Endodermal cell (in vitro differentiated cells): Measurements from ENCODE around the gene FREM2. TPM values are rescaled to one million over a fixed set of nuclear protein-coding genes. Genes with fewer than 3 reads are reported as not detected.
A peak's percentile ranks its signal among the peaks of the same experiment; 100 is the strongest.

ENCODE experiments used
- DNase-seq: peaks from one replicate; pipeline ENCODE4 v3.0.0-alpha.2; 2017
- H3K27ac ChIP-seq: 2 replicates; pipeline ENCODE4 v1.5.1; 2013; ENCODE audit warnings: mild to moderate bottlenecking, low read depth, low read length, moderate library complexity
- H3K27me3 ChIP-seq: 2 replicates; pipeline ENCODE4 v1.6.1; 2013; ENCODE audit warnings: mild to moderate bottlenecking, low read length, moderate library complexity; ENCODE audit not compliant: insufficient read depth, control insufficient read depth, poor library complexity, severe bottlenecking
- H3K36me3 ChIP-seq: 2 replicates; pipeline ENCODE4 v1.7.0; 2013; ENCODE audit warnings: mild to moderate bottlenecking, low read length, moderate library complexity; ENCODE audit not compliant: control insufficient read depth, insufficient read depth
- H3K4me1 ChIP-seq: one replicate; pipeline ENCODE4 v1.7.0; 2013; ENCODE audit warnings: low read length; ENCODE audit not compliant: control insufficient read depth, insufficient read depth
- H3K4me3 ChIP-seq: 2 replicates; pipeline ENCODE4 v1.5.1; 2013; ENCODE audit warnings: mild to moderate bottlenecking, low read length, moderate library complexity
- H3K9ac ChIP-seq: 2 replicates; pipeline ENCODE4 v1.6.1; 2013; ENCODE audit warnings: mild to moderate bottlenecking, low read length, moderate library complexity; ENCODE audit not compliant: poor library complexity, severe bottlenecking; ENCODE audit errors: extremely low read depth
- H3K9me3 ChIP-seq: 2 replicates; pipeline ENCODE4 v1.6.1; 2013; ENCODE audit warnings: mild to moderate bottlenecking, low read length, moderate library complexity; ENCODE audit not compliant: control insufficient read depth
- H3K27ac Mint-ChIP-seq: 2 replicates; pipeline ENCODE4 v1.8.0; 2020; ENCODE audit warnings: mixed read lengths
- H3K27me3 Mint-ChIP-seq: 2 replicates; pipeline ENCODE4 v1.8.0; 2021; ENCODE audit warnings: mild to moderate bottlenecking, mixed read lengths; ENCODE audit not compliant: insufficient read depth
- H3K36me3 Mint-ChIP-seq: 2 replicates; pipeline ENCODE4 v1.8.0; 2020; ENCODE audit warnings: low read depth, mixed read lengths
- H3K4me1 Mint-ChIP-seq: 2 replicates; pipeline ENCODE4 v1.8.0; 2020; ENCODE audit warnings: mixed read lengths
- H3K4me3 Mint-ChIP-seq: 2 replicates; pipeline ENCODE4 v1.8.0; 2020; ENCODE audit warnings: mild to moderate bottlenecking, moderate library complexity, mixed read lengths
- H3K9me3 Mint-ChIP-seq: 2 replicates; pipeline ENCODE4 v1.8.0; 2020; ENCODE audit warnings: mild to moderate bottlenecking, mixed read lengths
- WGBS, 2 experiments: methylation state at CpG; one replicate each; pipeline versions ENCODE4 v1.1.5 to v1.1.7; 2013; ENCODE audit warnings: missing lambda C conversion rate in 2 of 2, mixed read lengths in 1 of 2; ENCODE audit not compliant: insufficient coverage in 1 of 2, insufficient read length in 1 of 2; 5-methylcytosine and 5-hydroxymethylcytosine counted together
- total RNA-seq, 2 donors: library from RNA; stranded (reverse); fragmentation: NEBNext Ultra II Directional in 1 of 2; extraction: Animal tissue kit (Norgen Biotek cat#: 25700) in 1 of 2; gene quantifications; 2 replicates in 1 of 2; 3 replicates in 1 of 2; pipeline ENCODE4 v1.2.1, GENCODE V29; 2021
- TF ChIP-seq, protein P1 (sequence below): fragments of 200-600 bp; sonication (generic); conservative IDR thresholded peaks from 2 replicates; pipeline ENCODE4 v1.5.0; 2021; ENCODE audit warnings: antibody characterized with exemption, mild to moderate bottlenecking

FREM2 gene
- total RNA-seq, 2 donors from 2014 or later, result 20.4 to 28.4 TPM

- Mint-ChIP-seq H3K9me3 (no peaks in the 10 kb centered on the region), H3K4me3 (no peak overlapping the region), H3K4me1 (peaks cover 30% of the 10 kb centered on the region), H3K36me3 (no peaks in the 10 kb centered on the region), H3K27me3 (peaks cover 14% of the 10 kb centered on the region), H3K27ac (no peak overlapping the region)
- no peaks in the 10 kb centered on the region for H3K36me3 ChIP-seq
- H3K9me3 ChIP-seq, result no peaks in the 10 kb centered on the region
- H3K27ac ChIP-seq, result no peak overlapping the region
- peak; percentile 46 for DNase-seq
- H3K4me3 ChIP-seq, result no peak overlapping the region
- 67 to 84% methylated on average over 2 to 4 of the region's 5 CpGs for WGBS, 2 experiments
- no peak overlapping the region for H3K9ac ChIP-seq
- peaks cover 3% of the 10 kb centered on the region for H3K27me3 ChIP-seq
- TF ChIP-seq, protein P1, sequence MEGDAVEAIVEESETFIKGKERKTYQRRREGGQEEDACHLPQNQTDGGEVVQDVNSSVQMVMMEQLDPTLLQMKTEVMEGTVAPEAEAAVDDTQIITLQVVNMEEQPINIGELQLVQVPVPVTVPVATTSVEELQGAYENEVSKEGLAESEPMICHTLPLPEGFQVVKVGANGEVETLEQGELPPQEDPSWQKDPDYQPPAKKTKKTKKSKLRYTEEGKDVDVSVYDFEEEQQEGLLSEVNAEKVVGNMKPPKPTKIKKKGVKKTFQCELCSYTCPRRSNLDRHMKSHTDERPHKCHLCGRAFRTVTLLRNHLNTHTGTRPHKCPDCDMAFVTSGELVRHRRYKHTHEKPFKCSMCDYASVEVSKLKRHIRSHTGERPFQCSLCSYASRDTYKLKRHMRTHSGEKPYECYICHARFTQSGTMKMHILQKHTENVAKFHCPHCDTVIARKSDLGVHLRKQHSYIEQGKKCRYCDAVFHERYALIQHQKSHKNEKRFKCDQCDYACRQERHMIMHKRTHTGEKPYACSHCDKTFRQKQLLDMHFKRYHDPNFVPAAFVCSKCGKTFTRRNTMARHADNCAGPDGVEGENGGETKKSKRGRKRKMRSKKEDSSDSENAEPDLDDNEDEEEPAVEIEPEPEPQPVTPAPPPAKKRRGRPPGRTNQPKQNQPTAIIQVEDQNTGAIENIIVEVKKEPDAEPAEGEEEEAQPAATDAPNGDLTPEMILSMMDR, result no peak
- peaks cover 4% of the 10 kb centered on the region for H3K4me1 ChIP-seq
Measured at GRCh38 chr13:38752686-38753085, 65.8 kb downstream of the FREM2 start.

DNA sequence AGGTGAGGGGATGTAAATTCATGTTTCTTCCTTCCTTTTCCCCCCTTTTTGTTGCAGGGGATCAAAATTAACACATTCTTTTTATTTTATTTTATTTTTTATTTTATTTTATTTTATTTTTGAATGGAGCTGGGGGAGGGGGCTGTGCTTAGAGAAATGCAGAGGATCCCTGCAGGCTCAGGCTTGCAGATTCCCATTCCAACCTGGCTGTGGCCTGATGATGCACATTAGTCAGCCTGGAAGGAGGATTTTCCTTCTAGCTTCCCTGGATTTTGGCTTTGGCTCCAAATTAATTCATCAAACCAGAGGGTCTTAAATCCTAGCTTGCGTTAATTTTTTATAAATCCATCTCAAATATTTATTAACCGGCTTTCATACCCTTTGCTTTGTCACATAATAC is 67.0 kb downstream of the FREM2 start:
- WGBS, 2 experiments, result 88 to 94% methylated on average over 2 of the region's 2 CpGs
- H3K27me3 Mint-ChIP-seq, result peaks cover 14% of the 10 kb centered on the region
- peaks cover 31% of the 10 kb centered on the region for H3K4me1 Mint-ChIP-seq

GRCh38 chr13:38755793-38756192 is 68.9 kb downstream of the FREM2 start:
- H3K27me3 Mint-ChIP-seq, result peaks cover 18% of the 10 kb centered on the region

More for the DNA sequence above, 67.0 kb downstream of the FREM2 start:
- Histone ChIP-seq H3K27ac (no peak overlapping the region), H3K27me3 (peaks cover 3% of the 10 kb centered on the region), H3K36me3 (no peaks in the 10 kb centered on the region), H3K4me3 (no peak overlapping the region), H3K9me3 (no peaks in the 10 kb centered on the region), H3K9ac (no peak overlapping the region), H3K4me1 (peaks cover 6% of the 10 kb centered on the region)
- no peak overlapping the region for H3K4me3 Mint-ChIP-seq
- TF ChIP-seq, protein P1, result no peak
- DNase-seq, result no peak
- no peak overlapping the region for H3K27ac Mint-ChIP-seq
- no peaks in the 10 kb centered on the region for H3K36me3 Mint-ChIP-seq
- no peaks in the 10 kb centered on the region for H3K9me3 Mint-ChIP-seq

More at GRCh38 chr13:38755793-38756192, 68.9 kb downstream of the FREM2 start:
- TF ChIP-seq, protein P1, result no peak
- H3K36me3 Mint-ChIP-seq, result no peaks in the 10 kb centered on the region
- Histone ChIP-seq H3K27me3 (peaks cover 3% of the 10 kb centered on the region), H3K4me1 (peaks cover 6% of the 10 kb centered on the region), H3K27ac (no peak overlapping the region), H3K9ac (no peak overlapping the region), H3K9me3 (no peaks in the 10 kb centered on the region), H3K36me3 (no peaks in the 10 kb centered on the region), H3K4me3 (no peak overlapping the region)
- H3K4me1 Mint-ChIP-seq, result peaks cover 36% of the 10 kb centered on the region
- no peaks in the 10 kb centered on the region for H3K9me3 Mint-ChIP-seq
- DNase-seq, result no peak
- H3K4me3 Mint-ChIP-seq, result no peak overlapping the region
- 85% methylated on average over 2 of the region's 2 CpGs; no CpG with 5 or more reads in 1 of the 2 experiments for WGBS, 2 experiments
- no peak overlapping the region for H3K27ac Mint-ChIP-seq
